Activated T-helper 1 cell treated with anti-CD3 and anti-CD28 coated beads, Interleukin-12 subunit alpha, Interleukin-12 subunit beta, Interleukin-2, Interleukin-4 antibody, amounts not matched to agents 30 ng/mL and 10 ng/mL and 1 ng/mL, durations not matched to agents 14 hours and 24 hours and 36 hours (primary cell): ENCODE data around the gene ROR1. TPM values are rescaled to one million over a fixed set of nuclear protein-coding genes. Genes with fewer than 3 reads are reported as not detected.

ENCODE experiments used
- DNase-seq: peaks from one replicate; pipeline ENCODE4 v3.0.0; 2021; ENCODE audit warnings: low spot score
- H3K27ac Mint-ChIP-seq: one replicate; pipeline ENCODE4 v1.8.0; 2021; ENCODE audit warnings: mild to moderate bottlenecking, mixed read lengths
- H3K27me3 Mint-ChIP-seq: one replicate; pipeline ENCODE4 v1.8.0; 2022; ENCODE audit warnings: mild to moderate bottlenecking, moderate library complexity, mixed read lengths; ENCODE audit not compliant: insufficient read depth
- H3K36me3 Mint-ChIP-seq: one replicate; pipeline ENCODE4 v1.8.0; 2021; ENCODE audit warnings: low read depth, mixed read lengths
- H3K4me1 Mint-ChIP-seq: one replicate; pipeline ENCODE4 v1.8.0; 2021; ENCODE audit warnings: low read depth, mixed read lengths
- H3K4me3 Mint-ChIP-seq: one replicate; pipeline ENCODE4 v1.8.0; 2021; ENCODE audit warnings: mild to moderate bottlenecking, moderate library complexity, mixed read lengths
- H3K9me3 Mint-ChIP-seq: one replicate; pipeline ENCODE4 v1.8.0; 2021; ENCODE audit warnings: mixed read lengths
- intact Hi-C: fragments of 100-400 bp; cut with micrococcal nuclease; formaldehyde crosslinking; loops from one replicate; pipeline ENCODE4 v1.15.1; 2024
- total RNA-seq: library from RNA; stranded (reverse); gene quantifications from 2 replicates; pipeline ENCODE4 v1.2.3, GENCODE V29; 2022

The ROR1 gene
- total RNA-seq, 1 donor from 2014 or later, result not detected

DNA sequence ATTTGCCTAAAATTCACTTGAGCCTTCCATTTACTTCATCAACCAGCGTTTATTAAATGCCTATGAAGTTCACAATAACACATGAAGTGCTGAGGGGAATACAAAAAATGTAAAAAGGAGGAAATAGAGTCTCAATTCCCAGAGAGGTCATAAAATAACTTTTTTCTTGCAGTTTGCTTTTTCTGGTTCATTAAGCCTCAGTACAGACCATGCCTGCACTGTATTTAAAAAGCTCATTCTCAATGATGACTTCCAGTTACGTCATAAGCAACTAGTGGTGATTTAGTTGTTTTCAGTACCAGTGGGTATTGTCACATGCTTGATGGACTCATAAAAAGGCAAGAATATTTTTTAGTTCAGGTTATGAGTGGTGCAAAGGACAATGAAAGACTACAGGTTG, 269.5 kb downstream of the ROR1 start:
- Mint-ChIP-seq H3K27ac (no peak overlapping the region), H3K4me1 (no peaks in the 10 kb centered on the region), H3K4me3 (no peak overlapping the region), H3K9me3 (no peaks in the 10 kb centered on the region), H3K27me3 (peaks cover under 1% of the 10 kb centered on the region), H3K36me3 (no peaks in the 10 kb centered on the region)
- intact Hi-C loops, result no loop called here
- no peak for DNase-seq

GRCh38 chr1:64043976-64044375, 270.2 kb downstream of the ROR1 start:
- H3K9me3 Mint-ChIP-seq, result no peaks in the 10 kb centered on the region
- no peak overlapping the region for H3K4me3 Mint-ChIP-seq
- H3K4me1 Mint-ChIP-seq, result no peaks in the 10 kb centered on the region
- no peaks in the 10 kb centered on the region for H3K27me3 Mint-ChIP-seq
- DNase-seq, result no peak
- intact Hi-C loops, result no loop called here
- no peaks in the 10 kb centered on the region for H3K36me3 Mint-ChIP-seq
- no peak overlapping the region for H3K27ac Mint-ChIP-seq

DNA sequence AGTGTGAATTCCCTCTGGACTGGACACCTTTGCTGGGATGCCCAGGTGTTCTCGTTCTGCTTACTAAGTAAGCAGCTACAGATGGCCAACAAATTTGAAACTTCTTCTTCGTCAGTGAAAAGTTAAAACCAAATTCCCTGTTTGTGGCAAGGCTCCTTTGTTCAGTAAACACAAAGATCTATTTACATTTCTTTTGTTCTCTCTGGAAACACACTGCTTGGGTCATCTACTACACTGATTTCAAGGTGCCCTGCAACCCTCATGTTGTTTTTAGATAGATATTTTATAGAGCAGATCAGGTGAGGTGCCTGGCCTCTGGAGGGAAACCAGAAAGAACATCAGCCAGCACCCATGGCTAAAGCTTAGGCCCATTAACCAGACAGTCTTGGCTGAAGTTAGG, 272.4 kb downstream of the ROR1 start:
- intact Hi-C loops, result no loop called here
- H3K27ac Mint-ChIP-seq, result no peak overlapping the region
- H3K36me3 Mint-ChIP-seq, result no peaks in the 10 kb centered on the region
- H3K4me3 Mint-ChIP-seq, result no peak overlapping the region
- H3K9me3 Mint-ChIP-seq, result no peaks in the 10 kb centered on the region
- H3K4me1 Mint-ChIP-seq, result no peaks in the 10 kb centered on the region
- DNase-seq, result no peak
- H3K27me3 Mint-ChIP-seq, result no peaks in the 10 kb centered on the region

DNA sequence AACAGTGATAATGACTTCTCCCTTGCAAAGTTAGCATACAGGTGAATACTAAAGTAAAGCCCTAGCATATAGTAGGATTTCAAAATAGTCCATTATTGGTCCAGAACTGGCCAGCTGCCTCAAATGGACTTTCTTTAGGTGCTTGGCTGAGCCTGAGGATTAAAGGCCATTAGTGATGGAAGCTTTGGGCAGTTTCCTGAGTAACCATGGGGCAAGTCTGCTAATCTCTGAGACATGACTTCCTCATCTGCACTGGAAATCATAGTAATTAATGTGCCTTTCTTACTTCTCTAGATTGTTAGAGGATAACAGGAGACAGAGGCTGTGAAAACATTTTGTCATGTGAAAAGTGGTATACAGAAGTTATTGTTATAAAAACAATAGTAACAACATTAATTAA, 273.1 kb downstream of the ROR1 start:
- Mint-ChIP-seq H3K9me3 (no peaks in the 10 kb centered on the region), H3K4me1 (no peaks in the 10 kb centered on the region), H3K27ac (no peak overlapping the region), H3K4me3 (no peak overlapping the region), H3K27me3 (no peaks in the 10 kb centered on the region), H3K36me3 (no peaks in the 10 kb centered on the region)
- no peak for DNase-seq
- intact Hi-C loops, result no loop called here

- Mint-ChIP-seq H3K36me3 (no peaks in the 10 kb centered on the region), H3K27ac (no peak overlapping the region), H3K9me3 (no peaks in the 10 kb centered on the region), H3K4me3 (no peak overlapping the region), H3K4me1 (no peaks in the 10 kb centered on the region), H3K27me3 (no peaks in the 10 kb centered on the region)
- DNase-seq, result no peak
- intact Hi-C loops, result no loop called here
Measured at GRCh38 chr1:64047549-64047996, 273.8 kb downstream of the ROR1 start.

- DNase-seq, result no peak
- intact Hi-C loops, result no loop called here
- H3K27me3 Mint-ChIP-seq, result peaks cover 4% of the 10 kb centered on the region
Measured at GRCh38 chr1:64049900-64050540, 276.2 kb downstream of the ROR1 start.

GRCh38 chr1:64050601-64051000, 276.8 kb downstream of the ROR1 start:
- intact Hi-C loops, result no loop called here
- Mint-ChIP-seq H3K27ac (no peak overlapping the region), H3K4me1 (no peaks in the 10 kb centered on the region), H3K4me3 (no peak overlapping the region), H3K27me3 (peaks cover 4% of the 10 kb centered on the region), H3K36me3 (no peaks in the 10 kb centered on the region), H3K9me3 (no peaks in the 10 kb centered on the region)
- DNase-seq, result no peak

More at GRCh38 chr1:64049900-64050540, 276.2 kb downstream of the ROR1 start:
- H3K9me3 Mint-ChIP-seq, result no peaks in the 10 kb centered on the region
- H3K27ac Mint-ChIP-seq, result no peak overlapping the region
- H3K4me3 Mint-ChIP-seq, result no peak overlapping the region
- H3K4me1 Mint-ChIP-seq, result no peaks in the 10 kb centered on the region
- no peaks in the 10 kb centered on the region for H3K36me3 Mint-ChIP-seq

GRCh38 chr1:64051796-64052195, 278.0 kb downstream of the ROR1 start:
- H3K27ac Mint-ChIP-seq, result no peak overlapping the region
- intact Hi-C loops, result no loop called here
- no peaks in the 10 kb centered on the region for H3K4me1 Mint-ChIP-seq
- H3K9me3 Mint-ChIP-seq, result no peaks in the 10 kb centered on the region
- no peaks in the 10 kb centered on the region for H3K36me3 Mint-ChIP-seq
- H3K4me3 Mint-ChIP-seq, result no peak overlapping the region
- DNase-seq, result no peak
- H3K27me3 Mint-ChIP-seq, result peaks cover 4% of the 10 kb centered on the region

DNA sequence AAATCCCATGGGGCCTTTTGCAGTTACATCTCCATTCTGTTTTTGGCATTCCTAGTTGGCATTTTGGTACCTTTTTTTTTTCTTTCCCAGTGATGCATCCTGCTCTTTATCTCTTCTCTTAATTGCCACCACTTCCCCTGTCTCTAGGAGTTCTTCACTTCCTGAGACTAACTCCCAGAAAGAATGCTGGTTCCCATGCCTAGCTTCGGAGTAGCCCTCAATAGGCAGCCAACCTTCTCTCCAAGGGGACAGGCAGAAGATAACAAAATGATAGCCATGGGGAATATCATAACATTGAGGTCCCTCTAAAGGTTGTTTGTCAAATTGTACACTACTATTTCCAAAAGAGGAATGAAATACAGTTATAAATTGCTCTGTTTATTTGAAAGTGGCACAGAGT, 279.0 kb downstream of the ROR1 start:
- H3K36me3 Mint-ChIP-seq, result no peaks in the 10 kb centered on the region
- H3K4me3 Mint-ChIP-seq, result no peak overlapping the region
- intact Hi-C loops, result no loop called here
- H3K4me1 Mint-ChIP-seq, result no peaks in the 10 kb centered on the region
- H3K9me3 Mint-ChIP-seq, result no peaks in the 10 kb centered on the region
- H3K27ac Mint-ChIP-seq, result no peak overlapping the region
- peaks cover 7% of the 10 kb centered on the region for H3K27me3 Mint-ChIP-seq
- no peak for DNase-seq

DNA sequence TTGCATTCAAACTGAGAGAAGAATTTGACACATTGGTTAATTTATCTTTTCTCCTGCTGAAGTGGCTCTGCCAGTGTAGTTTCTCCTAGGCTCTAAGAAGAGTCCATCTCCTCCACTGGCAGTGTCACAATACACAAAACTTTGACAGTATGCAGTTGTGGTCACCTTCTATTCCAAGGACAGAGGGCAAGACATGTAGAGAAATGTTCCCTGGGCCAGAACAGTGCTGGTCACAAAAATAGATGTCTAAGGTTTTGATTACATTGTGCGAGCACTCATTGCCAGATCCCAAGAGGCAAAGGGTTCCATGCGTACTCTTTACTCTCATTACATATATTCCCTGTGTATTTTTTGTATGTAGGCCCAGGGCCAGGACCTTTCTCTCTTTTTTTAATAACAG, 281.5 kb downstream of the ROR1 start:
- Mint-ChIP-seq H3K4me1 (no peaks in the 10 kb centered on the region), H3K36me3 (no peaks in the 10 kb centered on the region), H3K27ac (no peak overlapping the region), H3K27me3 (peaks cover 7% of the 10 kb centered on the region), H3K9me3 (no peaks in the 10 kb centered on the region), H3K4me3 (no peak overlapping the region)
- DNase-seq, result no peak
- intact Hi-C loops, result no loop called here

DNA sequence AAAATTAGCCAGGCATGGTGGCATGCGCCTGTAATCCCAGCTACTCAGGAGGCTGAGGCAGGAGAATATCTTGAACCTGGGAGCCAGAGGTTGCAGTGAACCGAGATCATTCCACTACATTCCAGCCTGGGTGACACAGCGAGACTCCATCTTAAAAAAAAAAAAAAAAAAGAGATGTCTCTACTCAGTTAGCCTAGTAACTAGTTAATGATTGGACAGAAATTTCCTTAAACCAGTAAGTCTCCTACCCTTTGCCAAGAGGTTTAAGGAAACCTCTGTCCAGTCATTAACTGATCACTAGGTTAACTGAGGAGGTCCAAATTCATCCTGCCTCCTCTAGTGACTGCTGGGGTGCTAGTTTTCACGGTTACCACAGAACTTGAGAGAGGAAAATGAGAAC, 285.7 kb downstream of the ROR1 start:
- no peak overlapping the region for H3K4me3 Mint-ChIP-seq
- no peaks in the 10 kb centered on the region for H3K9me3 Mint-ChIP-seq
- no peak for DNase-seq
- H3K27me3 Mint-ChIP-seq, result peaks cover 5% of the 10 kb centered on the region
- H3K36me3 Mint-ChIP-seq, result no peaks in the 10 kb centered on the region
- no peak overlapping the region for H3K27ac Mint-ChIP-seq
- peaks cover 15% of the 10 kb centered on the region for H3K4me1 Mint-ChIP-seq
- intact Hi-C loops, result no loop called here

DNA sequence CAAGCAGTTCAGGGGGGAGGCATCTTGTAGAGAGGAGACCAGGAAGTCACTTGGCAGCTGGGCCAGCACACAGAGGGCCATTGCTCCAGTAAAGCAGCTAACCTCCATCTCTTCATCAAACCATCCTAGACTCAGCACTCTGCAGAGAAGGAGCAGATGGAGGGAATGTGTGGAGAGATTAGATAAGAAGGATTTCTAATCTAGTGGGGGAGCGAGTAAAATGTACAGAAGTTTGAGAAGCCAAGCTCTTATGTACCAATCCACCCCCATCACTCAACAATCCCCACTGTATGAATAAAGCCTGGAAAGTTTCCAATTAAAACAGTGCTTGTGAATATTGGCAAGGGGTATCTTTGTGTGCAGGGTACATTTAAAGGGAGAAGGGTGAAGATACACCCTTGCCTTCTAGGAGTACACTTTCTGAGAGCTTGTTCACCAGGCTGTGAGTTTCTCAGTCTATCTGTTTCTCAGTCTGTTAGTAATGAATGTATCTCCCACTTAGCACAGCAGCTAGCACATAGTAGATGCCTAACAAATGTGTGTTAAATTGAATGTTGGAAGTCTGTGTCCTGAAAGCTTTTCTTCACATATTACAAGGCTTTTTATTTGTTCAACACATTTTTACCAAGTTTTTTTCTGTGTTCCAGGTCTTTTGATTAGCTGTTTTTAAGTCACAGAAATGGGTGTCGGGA, 286.9 kb downstream of the ROR1 start:
- intact Hi-C loops, result no loop called here
- no peaks in the 10 kb centered on the region for H3K9me3 Mint-ChIP-seq
- peaks cover 15% of the 10 kb centered on the region for H3K4me1 Mint-ChIP-seq
- H3K27ac Mint-ChIP-seq, result no peak overlapping the region
- no peaks in the 10 kb centered on the region for H3K36me3 Mint-ChIP-seq
- no peak overlapping the region for H3K4me3 Mint-ChIP-seq
- no peak for DNase-seq
- peaks cover 4% of the 10 kb centered on the region for H3K27me3 Mint-ChIP-seq

GRCh38 chr1:64061430-64062104, 287.8 kb downstream of the ROR1 start:
- intact Hi-C loops, result no loop called here
- no peak overlapping the region for H3K4me3 Mint-ChIP-seq
- H3K27ac Mint-ChIP-seq, result no peak overlapping the region
- peaks cover 4% of the 10 kb centered on the region for H3K27me3 Mint-ChIP-seq
- DNase-seq, result no peak
- no peaks in the 10 kb centered on the region for H3K36me3 Mint-ChIP-seq
- peaks cover 15% of the 10 kb centered on the region for H3K4me1 Mint-ChIP-seq
- H3K9me3 Mint-ChIP-seq, result no peaks in the 10 kb centered on the region
